Activated T-helper 17 cell treated with anti-CD3 and anti-CD28 coated beads, Interleukin-2, amount 50 U/mL, for 72 hours (primary cell): Measurements from ENCODE around the gene POLA1. TPM values are rescaled to one million over a fixed set of nuclear protein-coding genes. Genes with fewer than 3 reads are reported as not detected.

ENCODE experiments used
- ATAC-seq: fragments of 150-1000 bp; cut with Tn5 transposase; replicated peaks from 2 replicates; pipeline ENCODE4 v1.10.0; 2021; ENCODE audit warnings: mild to moderate bottlenecking, moderate library complexity
- H3K27ac Mint-ChIP-seq: one replicate; pipeline ENCODE4 v1.8.0; 2022; ENCODE audit warnings: mixed read lengths
- H3K27me3 Mint-ChIP-seq: one replicate; pipeline ENCODE4 v1.8.0; 2022; ENCODE audit warnings: mixed read lengths
- H3K36me3 Mint-ChIP-seq: one replicate; pipeline ENCODE4 v1.8.0; 2022; ENCODE audit warnings: low read depth, mild to moderate bottlenecking, mixed read lengths
- H3K4me1 Mint-ChIP-seq: one replicate; pipeline ENCODE4 v1.8.0; 2022; ENCODE audit warnings: mixed read lengths
- H3K4me3 Mint-ChIP-seq: one replicate; pipeline ENCODE4 v1.8.0; 2022; ENCODE audit warnings: mild to moderate bottlenecking, mixed read lengths
- H3K9me3 Mint-ChIP-seq: one replicate; pipeline ENCODE4 v1.8.0; 2022; ENCODE audit warnings: mixed read lengths
- total RNA-seq, 2 donors: library from RNA; stranded (reverse); gene quantifications; one replicate each; pipeline ENCODE4 v1.2.3, GENCODE V29; 2022

Gene POLA1
- total RNA-seq, 2 donors from 2014 or later, result 36.8 to 41.9 TPM

DNA sequence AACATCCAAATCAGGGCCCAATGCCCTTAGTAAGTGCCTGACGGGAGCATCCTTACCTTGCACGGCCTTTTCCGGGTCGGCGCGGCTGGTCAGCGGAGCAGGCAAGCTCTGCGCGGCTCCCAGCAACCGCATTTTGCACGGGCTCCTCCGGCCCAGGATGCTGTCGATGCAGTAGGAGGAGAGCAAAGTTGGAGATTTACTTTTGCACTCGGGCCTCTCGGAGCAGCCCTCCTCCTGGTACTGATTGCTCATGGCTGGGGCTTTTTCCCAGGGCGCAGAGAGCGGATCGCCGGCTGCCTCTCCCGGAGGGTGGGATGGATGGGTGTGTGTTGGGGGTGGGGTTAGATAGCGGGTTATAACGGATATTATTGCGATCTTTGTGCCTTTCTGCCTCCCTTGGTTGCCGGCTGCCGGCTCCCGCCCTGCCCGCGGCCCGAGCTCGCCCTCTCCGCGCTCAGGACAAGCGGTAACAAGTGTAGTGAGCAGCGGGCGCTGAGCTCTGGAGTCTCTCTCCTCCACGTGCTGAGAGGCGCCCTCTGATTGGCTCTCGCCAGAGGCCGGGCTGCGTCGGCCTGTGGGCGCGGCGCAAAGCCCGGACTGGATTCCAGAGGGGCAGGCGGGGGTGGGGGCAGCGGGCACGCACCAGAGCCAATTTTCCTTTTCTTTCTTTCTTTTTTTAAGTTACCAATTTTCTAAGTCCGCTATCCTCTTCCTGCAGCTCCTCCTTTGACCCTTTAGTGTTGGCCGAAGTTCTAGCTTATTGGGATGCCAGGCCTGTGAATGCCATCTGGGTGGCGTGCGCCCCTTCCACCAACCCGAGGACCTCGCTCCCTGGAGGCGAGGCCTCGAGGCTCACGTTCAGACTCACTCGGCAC is 322.0 kb downstream of the POLA1 start, which contains the start of gene ARX:
ARX (minus strand) TSS at position 480 of the 875 bp plus-strand sequence; CDS start at position 252, 228 bp downstream.
- Mint-ChIP-seq H3K4me3 (peak within 1 kb of the TSS; percentile 33), H3K4me1 (no peaks in the 10 kb centered on the region), H3K27ac (no peak within 1 kb of the TSS), H3K27me3 (peaks cover 26% of the 10 kb centered on the region), H3K36me3 (peaks cover 6% of the 10 kb centered on the region), H3K9me3 (no peaks in the 10 kb centered on the region)
- peak; percentile 35 for ATAC-seq

DNA sequence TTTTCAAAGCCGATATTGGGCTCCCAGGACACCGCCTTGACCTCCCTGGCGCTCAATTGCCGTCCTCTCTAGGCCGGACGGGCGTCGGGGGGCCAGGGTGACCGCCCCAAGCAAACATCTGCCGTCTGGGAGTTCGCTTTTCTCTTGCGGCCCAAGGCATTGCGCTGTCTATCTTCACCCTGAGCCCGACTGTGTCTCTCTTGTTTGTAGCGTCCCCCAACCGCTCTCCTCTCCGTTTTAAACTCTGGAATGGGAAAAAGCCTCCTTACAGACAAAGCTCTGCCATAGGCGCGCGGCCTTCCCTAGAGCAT is 322.6 kb downstream of the POLA1 start:
- ATAC-seq, result no peak
- peak overlapping the region; percentile 33 for H3K4me3 Mint-ChIP-seq
- no peaks in the 10 kb centered on the region for H3K9me3 Mint-ChIP-seq
- H3K27me3 Mint-ChIP-seq, result peaks cover 23% of the 10 kb centered on the region
- peaks cover 6% of the 10 kb centered on the region for H3K36me3 Mint-ChIP-seq
- no peak overlapping the region for H3K27ac Mint-ChIP-seq
- H3K4me1 Mint-ChIP-seq, result no peaks in the 10 kb centered on the region

DNA sequence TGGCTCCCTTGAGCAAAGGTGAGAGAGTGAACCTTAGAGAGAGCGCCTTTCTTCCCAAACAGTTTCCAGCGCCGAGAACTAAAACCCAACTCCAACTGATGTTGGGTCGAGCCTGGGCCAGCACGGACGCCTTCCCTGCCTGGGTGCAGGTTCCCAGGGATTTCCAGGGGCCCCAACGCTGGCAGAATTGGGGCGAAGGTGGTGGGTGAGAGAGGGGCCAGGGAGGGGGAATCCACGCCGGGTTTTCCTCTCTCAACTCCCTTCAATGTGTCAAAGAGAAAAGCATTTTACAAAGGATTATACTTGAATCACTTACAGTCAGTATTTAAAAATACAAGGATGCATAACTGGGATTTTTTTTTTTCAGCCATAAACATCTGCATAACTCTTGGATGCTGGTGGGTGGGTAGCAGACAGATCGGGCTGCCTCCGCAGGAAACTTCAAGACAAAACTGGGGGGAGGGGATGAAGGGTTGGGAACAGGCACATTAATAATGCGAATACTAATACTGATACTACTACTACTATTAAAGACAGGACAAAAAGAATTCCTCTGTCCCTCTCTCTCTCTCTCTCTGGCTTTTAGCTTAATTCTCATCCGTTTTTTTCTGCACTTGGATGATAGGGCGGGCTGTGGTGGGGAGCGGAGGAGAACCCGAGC is 323.4 kb downstream of the POLA1 start:
- no peak overlapping the region for H3K4me3 Mint-ChIP-seq
- H3K27me3 Mint-ChIP-seq, result peaks cover 30% of the 10 kb centered on the region
- no peak for ATAC-seq
- no peak overlapping the region for H3K27ac Mint-ChIP-seq
- H3K9me3 Mint-ChIP-seq, result no peaks in the 10 kb centered on the region
- H3K4me1 Mint-ChIP-seq, result peaks cover 6% of the 10 kb centered on the region
- H3K36me3 Mint-ChIP-seq, result peaks cover 6% of the 10 kb centered on the region

DNA sequence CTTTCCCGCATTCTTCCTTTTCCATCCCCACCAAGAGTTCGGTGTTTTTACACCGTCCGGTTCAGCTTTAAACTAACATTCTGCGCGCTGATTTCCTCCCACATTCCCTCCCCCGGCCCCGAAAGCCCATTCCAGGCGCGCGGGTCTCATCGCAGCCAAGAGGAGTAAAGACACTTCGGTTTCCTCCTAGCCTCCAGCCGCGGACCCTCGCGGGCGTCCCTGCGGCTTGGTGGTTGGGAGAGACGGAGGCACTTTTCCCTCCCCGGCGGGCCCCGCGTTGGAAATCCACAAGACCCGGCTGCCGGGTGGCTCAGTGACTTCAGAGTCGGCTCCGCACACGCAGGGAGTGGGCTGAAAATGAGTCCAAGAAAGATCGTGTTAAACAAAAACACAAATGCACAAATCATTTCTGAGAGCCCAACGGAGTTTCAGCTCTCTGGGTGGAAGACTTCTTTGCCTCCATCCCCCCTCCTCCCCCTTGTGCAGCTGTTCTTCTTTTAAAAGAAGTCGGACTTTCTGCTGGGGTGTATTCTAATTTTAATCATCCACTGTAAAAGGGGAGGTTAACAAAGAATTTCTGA is 324.0 kb downstream of the POLA1 start:
- Mint-ChIP-seq H3K27me3 (peaks cover 33% of the 10 kb centered on the region), H3K4me1 (peaks cover 8% of the 10 kb centered on the region), H3K36me3 (peaks cover 6% of the 10 kb centered on the region), H3K9me3 (no peaks in the 10 kb centered on the region), H3K4me3 (no peak overlapping the region), H3K27ac (no peak overlapping the region)
- ATAC-seq, result no peak

DNA sequence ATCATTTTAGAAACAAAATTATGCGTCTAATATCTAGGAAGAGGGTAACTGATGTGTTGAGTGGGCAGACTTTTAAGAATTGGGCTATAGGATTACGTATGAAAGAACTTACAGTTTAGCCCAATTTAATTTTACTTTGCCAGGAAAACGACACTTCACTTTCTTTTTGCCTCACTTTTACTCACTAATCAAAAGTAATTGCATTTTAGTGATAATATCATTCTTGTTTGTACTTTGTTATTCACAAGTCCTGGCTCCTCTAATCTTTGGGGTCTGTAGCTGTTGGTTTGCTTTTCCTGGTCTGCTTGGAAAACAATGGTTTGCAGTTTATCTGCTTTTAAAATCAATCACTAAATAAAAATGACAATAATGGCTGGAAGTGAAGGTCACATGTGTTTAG is 325.0 kb downstream of the POLA1 start:
- peaks cover 6% of the 10 kb centered on the region for H3K36me3 Mint-ChIP-seq
- no peaks in the 10 kb centered on the region for H3K9me3 Mint-ChIP-seq
- ATAC-seq, result no peak

DNA sequence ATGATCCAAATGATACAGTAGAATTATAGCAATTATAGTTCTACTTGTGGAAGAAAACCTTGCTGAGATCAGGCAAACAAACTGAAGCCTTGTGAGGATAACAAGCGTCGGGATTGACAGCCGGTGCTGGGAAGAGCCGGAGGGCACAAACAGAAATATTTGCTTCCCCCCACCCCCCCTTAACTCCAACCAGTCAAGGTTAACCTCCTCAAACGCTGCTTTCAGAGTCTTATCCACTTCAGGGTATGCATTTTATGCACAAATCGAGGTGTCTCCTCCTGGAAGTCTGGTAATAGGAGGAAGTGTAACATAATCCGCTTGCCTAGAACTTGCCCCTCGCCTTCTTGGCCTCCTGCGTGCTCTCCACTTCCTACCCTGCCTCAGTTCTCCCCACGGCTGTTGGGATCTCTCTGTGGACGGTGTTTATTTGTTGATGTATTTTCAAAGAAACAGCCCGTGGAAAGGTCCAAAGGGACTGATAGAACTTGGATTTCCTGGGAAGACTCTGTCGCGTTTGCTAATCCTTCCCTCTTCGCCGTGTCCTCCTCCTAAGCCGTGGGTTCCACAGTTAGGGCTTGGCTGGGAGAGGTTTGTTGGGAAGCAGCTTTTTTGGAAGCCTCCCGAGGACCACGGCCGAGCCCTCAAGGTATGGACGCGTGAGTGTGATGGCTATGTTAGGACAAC is 326.1 kb downstream of the POLA1 start:
- Mint-ChIP-seq H3K36me3 (no peaks in the 10 kb centered on the region), H3K4me3 (no peak overlapping the region), H3K27ac (no peak overlapping the region), H3K4me1 (peaks cover 8% of the 10 kb centered on the region), H3K9me3 (no peaks in the 10 kb centered on the region), H3K27me3 (peaks cover 42% of the 10 kb centered on the region)
- no peak for ATAC-seq

More for the DNA sequence above, 325.0 kb downstream of the POLA1 start:
- no peak overlapping the region for H3K4me3 Mint-ChIP-seq
- peaks cover 37% of the 10 kb centered on the region for H3K27me3 Mint-ChIP-seq
- peaks cover 8% of the 10 kb centered on the region for H3K4me1 Mint-ChIP-seq
- no peak overlapping the region for H3K27ac Mint-ChIP-seq

DNA sequence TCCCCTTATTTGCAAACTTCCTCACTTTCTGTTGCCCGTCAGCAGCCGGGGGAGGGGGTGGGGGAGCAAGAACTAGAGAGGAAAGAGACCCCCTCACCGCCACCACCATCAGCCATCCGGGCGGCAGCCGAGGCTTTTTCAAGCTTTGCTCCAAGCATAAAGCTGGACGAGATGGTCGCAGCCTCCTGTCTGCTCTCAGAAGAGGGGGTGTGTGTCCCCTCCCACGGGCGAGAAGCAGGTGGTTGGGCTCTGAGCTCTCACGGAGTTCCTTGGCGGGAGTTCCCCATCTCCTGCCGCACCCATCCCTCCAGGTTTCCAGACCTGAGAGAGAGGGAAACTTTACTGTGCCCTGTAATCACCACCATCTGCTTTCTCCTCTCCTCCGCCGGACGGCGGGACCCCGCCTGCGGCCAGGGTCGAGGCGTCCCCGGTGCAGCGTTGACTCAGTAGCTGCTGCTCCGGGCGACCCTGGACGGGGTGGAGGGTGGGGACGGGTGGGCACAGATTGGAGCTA is 326.7 kb downstream of the POLA1 start:
- peaks cover 43% of the 10 kb centered on the region for H3K27me3 Mint-ChIP-seq
- no peaks in the 10 kb centered on the region for H3K9me3 Mint-ChIP-seq
- no peak overlapping the region for H3K4me3 Mint-ChIP-seq
- ATAC-seq, result no peak
- H3K4me1 Mint-ChIP-seq, result peaks cover 8% of the 10 kb centered on the region
- no peak overlapping the region for H3K27ac Mint-ChIP-seq
- H3K36me3 Mint-ChIP-seq, result no peaks in the 10 kb centered on the region

DNA sequence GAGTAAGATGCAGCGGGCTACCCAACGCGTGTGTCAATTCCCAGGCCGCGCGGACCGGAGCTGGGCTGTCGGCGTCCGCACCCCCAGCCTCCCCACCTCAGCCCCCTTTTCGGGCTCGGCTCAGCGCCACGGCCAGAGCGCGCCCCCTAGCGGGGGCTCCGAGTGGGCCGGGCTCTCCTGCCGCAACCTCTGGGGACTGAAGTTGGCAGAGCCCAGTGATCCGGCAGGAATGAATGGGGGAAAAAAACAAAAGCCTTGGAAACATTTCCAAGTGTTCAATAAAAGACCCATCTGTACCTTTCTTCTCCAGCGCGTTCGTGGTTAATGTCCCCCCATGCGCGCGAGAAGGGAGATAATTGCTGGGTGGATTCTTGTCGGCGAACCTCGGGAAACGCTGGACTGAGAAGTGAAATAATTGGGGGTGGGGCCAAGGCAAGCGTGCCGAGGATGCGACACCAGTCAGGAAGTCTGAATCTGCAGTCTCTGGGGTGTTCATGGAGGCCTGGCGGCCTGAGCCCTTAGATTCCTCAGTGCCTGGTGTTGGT is 327.3 kb downstream of the POLA1 start:
- Mint-ChIP-seq H3K27me3 (peaks cover 45% of the 10 kb centered on the region), H3K9me3 (no peaks in the 10 kb centered on the region), H3K27ac (no peak overlapping the region), H3K4me3 (peak overlapping the region; percentile 45), H3K36me3 (no peaks in the 10 kb centered on the region), H3K4me1 (peaks cover 8% of the 10 kb centered on the region)
- peak; percentile 54 for ATAC-seq

DNA sequence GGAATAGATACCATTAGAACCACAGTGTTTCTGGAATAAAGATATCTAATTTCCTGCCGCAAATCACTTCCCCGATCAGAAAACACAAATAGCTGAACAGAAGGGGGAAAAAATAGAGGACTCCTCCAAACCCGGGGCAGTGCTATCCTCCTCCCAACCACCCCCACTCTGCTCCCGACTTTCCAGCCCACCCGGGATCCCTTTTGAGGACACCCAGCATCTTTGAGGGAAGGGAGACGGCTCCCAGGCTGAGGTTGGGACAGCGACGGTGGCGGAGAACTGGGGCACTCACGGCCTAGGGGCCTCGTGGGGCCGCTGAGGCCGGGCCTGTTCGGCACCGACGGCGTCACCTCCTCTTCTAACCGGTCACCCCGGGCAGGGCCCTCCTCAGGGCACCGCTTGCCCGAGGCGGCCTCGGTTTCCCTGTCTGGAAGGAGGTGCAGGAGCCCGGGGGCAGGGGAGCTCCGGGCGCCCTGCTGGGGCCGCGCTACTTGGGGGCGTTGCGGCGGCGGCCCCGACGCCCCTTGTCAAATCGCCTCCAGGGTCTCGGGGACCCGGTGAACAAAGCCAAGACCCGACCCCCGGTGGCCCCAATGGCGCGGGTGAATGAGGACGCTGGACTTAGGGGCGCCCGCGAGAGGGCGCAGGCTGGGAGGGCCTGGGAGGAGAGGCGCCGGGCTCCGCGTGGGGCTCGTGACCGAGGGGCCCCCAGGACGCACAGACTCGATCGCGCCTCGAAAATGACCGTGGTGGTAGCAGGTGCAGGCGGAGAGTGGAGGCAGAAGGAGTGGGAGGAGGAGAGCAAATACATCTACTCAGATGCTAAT is 329.0 kb downstream of the POLA1 start:
- no peak for ATAC-seq
- peaks cover 8% of the 10 kb centered on the region for H3K4me1 Mint-ChIP-seq

DNA sequence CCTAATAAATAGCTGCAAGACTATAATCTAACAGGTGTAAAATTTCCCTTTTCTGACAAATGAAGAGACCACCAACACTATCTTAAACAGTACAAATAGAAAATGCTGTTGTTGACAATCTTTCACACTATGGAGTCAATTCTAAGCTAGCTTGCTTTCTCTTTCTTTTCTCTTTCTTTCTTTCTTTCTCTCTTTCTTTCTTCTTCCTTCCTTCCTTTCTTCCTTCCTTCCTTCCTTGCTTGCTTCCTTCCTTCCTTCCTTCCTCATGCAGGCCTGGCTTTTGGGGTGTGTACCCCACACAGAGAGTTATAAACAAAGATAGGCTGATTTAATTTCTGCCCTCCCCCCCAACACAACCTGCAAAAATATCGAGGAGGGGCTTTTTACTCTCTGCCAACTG is 330.2 kb downstream of the POLA1 start:
- no peaks in the 10 kb centered on the region for H3K9me3 Mint-ChIP-seq

More for the DNA sequence above, 329.0 kb downstream of the POLA1 start:
- H3K36me3 Mint-ChIP-seq, result no peaks in the 10 kb centered on the region
- peak overlapping the region; percentile 45 for H3K4me3 Mint-ChIP-seq
- no peak overlapping the region for H3K27ac Mint-ChIP-seq
- peaks cover 41% of the 10 kb centered on the region for H3K27me3 Mint-ChIP-seq
- no peaks in the 10 kb centered on the region for H3K9me3 Mint-ChIP-seq

DNA sequence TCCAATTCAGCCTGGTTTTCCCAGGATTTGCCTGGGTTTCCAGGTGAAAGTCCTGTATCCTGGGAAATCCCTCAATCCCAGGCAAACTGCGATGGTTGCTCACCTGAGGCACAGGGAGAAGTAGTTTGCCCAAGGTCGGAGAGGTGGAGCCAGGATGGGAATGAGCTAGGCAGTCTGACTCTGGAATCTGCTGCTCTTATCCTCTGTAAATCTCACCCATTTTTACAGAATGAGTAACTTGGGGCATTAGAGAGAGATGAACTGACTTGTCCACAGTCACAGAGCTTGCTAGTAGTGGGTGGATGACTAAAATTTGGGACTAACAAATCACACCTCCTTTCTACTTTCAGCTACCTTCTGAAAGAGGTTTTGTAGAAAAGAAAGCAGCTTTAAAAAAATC is 331.9 kb downstream of the POLA1 start:
- no peaks in the 10 kb centered on the region for H3K36me3 Mint-ChIP-seq
- no peak overlapping the region for H3K27ac Mint-ChIP-seq
- no peak for ATAC-seq
- H3K4me1 Mint-ChIP-seq, result peaks cover 8% of the 10 kb centered on the region
- H3K27me3 Mint-ChIP-seq, result peaks cover 36% of the 10 kb centered on the region
- H3K9me3 Mint-ChIP-seq, result no peaks in the 10 kb centered on the region
- H3K4me3 Mint-ChIP-seq, result no peak overlapping the region

More for the DNA sequence above, 330.2 kb downstream of the POLA1 start:
- ATAC-seq, result no peak
- no peak overlapping the region for H3K27ac Mint-ChIP-seq
- no peak overlapping the region for H3K4me3 Mint-ChIP-seq
- peaks cover 8% of the 10 kb centered on the region for H3K4me1 Mint-ChIP-seq
- H3K27me3 Mint-ChIP-seq, result peaks cover 41% of the 10 kb centered on the region
- H3K36me3 Mint-ChIP-seq, result no peaks in the 10 kb centered on the region

DNA sequence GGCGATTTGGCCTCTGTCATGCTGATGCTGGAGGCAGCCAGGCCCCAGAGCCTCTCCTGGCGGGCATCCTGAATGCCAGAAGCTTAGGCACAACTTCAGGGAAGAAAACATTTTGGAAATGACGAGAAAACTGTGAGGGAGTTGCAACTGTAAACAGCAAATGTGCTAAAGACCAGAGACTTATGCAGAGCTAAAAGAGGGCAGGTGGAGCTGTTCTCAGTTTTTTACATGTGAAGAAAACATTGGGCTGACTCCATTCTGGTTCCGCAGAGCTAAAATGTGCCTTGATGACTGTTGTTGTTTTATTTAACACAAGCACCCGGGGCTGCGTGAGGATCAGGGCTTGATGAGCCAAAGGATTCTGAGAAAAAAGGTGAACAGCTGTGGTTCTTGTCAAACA is 332.9 kb downstream of the POLA1 start:
- ATAC-seq, result no peak
- Mint-ChIP-seq H3K36me3 (no peaks in the 10 kb centered on the region), H3K4me1 (peaks cover 7% of the 10 kb centered on the region), H3K9me3 (no peaks in the 10 kb centered on the region), H3K27me3 (peaks cover 34% of the 10 kb centered on the region), H3K4me3 (no peak overlapping the region), H3K27ac (no peak overlapping the region)

DNA sequence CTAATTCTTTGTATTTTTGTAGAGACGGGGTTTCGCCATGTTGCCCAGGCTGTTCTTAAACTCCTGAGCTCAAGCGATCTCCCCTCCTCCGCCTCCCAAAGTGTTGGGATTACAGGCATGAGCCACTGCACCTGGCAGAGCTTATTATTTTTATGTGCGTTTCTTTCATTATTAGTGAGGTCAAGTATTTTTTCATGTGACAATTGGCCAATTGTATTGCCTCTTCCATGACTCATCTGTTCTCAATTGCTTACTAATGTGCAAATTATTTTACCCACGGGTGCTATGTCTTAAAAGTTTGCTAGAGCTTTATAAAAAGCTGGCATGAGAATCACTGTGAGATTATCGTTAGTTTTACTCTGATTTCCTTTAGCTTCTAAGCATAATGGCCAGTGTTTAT is 335.0 kb downstream of the POLA1 start:
- H3K4me3 Mint-ChIP-seq, result no peak overlapping the region

More for the DNA sequence above, 335.0 kb downstream of the POLA1 start:
- Mint-ChIP-seq H3K36me3 (no peaks in the 10 kb centered on the region), H3K4me1 (no peaks in the 10 kb centered on the region), H3K27ac (no peak overlapping the region), H3K27me3 (peaks cover 22% of the 10 kb centered on the region), H3K9me3 (no peaks in the 10 kb centered on the region)
- ATAC-seq, result no peak
